GM21529 (cell line): ENCODE data around the gene HK1.

Experiments used
- ATAC-seq: cut with Tn5 transposase; IDR thresholded peaks from one replicate; pipeline ENCODE4 v1.9.1; 2021; ENCODE audit not compliant: unreplicated experiment

HK1 gene

GRCh38 chr10:69374242-69374641 is 95.9 kb downstream of the HK1 start:
- no peak for ATAC-seq

- ATAC-seq, result no peak
Observed at GRCh38 chr10:69374931-69375306, 96.6 kb downstream of the HK1 start.

- ATAC-seq, result no peak
Observed at GRCh38 chr10:69375307-69376151, 97.2 kb downstream of the HK1 start.

GRCh38 chr10:69376662-69377061 is 98.4 kb downstream of the HK1 start:
- no peak for ATAC-seq

- ATAC-seq, result no peak
Observed at GRCh38 chr10:69377191-69377590, 98.9 kb downstream of the HK1 start.

GRCh38 chr10:69377933-69378332 is 99.6 kb downstream of the HK1 start:
- no peak for ATAC-seq

GRCh38 chr10:69379800-69380199 is 101.5 kb downstream of the HK1 start:
- no peak for ATAC-seq

- ATAC-seq, result no peak
Observed at GRCh38 chr10:69382382-69383117, 104.3 kb downstream of the HK1 start.

GRCh38 chr10:69383558-69383957 is 105.3 kb downstream of the HK1 start:
- ATAC-seq, result no peak

GRCh38 chr10:69384320-69384719 is 106.0 kb downstream of the HK1 start:
- ATAC-seq, result no peak

GRCh38 chr10:69385454-69386350 is 107.4 kb downstream of the HK1 start:
- ATAC-seq, result no peak

- ATAC-seq, result no peak
Observed at GRCh38 chr10:69387500-69387899, 109.2 kb downstream of the HK1 start.

- no peak for ATAC-seq
Observed at GRCh38 chr10:69388488-69388887, 110.2 kb downstream of the HK1 start.

- no peak for ATAC-seq
Observed at GRCh38 chr10:69389827-69390490, 111.7 kb downstream of the HK1 start.

GRCh38 chr10:69391158-69391557 is 112.9 kb downstream of the HK1 start:
- ATAC-seq, result no peak

GRCh38 chr10:69392481-69393000 is 114.2 kb downstream of the HK1 start:
- peak; percentile 92 for ATAC-seq

GRCh38 chr10:69394020-69394419 is 115.7 kb downstream of the HK1 start:
- ATAC-seq, result no peak

- ATAC-seq, result no peak
Observed at GRCh38 chr10:69397972-69398371, 119.7 kb downstream of the HK1 start.

GRCh38 chr10:69398466-69398865 is 120.2 kb downstream of the HK1 start:
- no peak for ATAC-seq

GRCh38 chr10:69400936-69401335 is 122.6 kb downstream of the HK1 start:
- no peak for ATAC-seq

GRCh38 chr10:69401416-69401815 is 123.1 kb downstream of the HK1 start:
- no peak for ATAC-seq
